Measurements from ENCODE around the gene TNFSF4.

Gene TNFSF4

DNA sequence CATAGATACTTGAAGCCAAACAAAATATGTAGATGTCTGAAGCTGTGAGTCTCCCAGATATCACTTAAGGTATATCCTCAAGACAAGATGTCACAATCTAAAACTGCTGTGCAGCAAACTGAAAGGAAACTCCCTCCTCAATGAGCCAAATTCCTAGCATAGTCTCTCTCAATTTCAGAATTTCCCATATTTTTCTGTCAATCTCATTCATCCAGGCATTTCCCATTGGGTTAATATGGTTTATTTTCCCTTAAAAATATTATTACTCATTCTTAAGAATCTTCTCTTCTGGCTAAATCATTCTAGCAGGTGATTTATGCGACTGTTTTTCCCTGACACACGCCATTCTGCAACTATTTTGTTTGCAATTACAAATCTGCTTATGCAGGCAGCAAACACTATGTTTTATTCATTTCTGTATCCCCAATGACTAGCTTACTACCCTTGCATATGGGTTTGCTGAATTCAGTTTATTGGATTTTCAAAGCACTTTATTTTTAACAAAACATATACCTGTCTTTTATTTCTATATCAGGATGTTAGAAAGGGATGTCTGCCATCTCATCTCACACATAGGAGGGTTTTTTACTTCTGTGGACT lies 69.9 kb downstream of the TNFSF4 start:
- Histone ChIP-seq H3K27ac (no peak overlapping the region), H3K4me3 (ENCODE audit: low read depth in 1 of 2, low read length in 1 of 2) (no peak overlapping the region), H3K27me3 (no peaks in the 10 kb centered on the region), H3K4me1 (ENCODE audit: control insufficient read depth in 1 of 2, insufficient read depth in 1 of 2, low read depth in 1 of 2, low read length in 1 of 2) (no peaks in the 10 kb centered on the region), H3K36me3 (no peaks in the 10 kb centered on the region), H3K9me3 (no peaks in the 10 kb centered on the region)
- TF ChIP-seq, protein P1, sequence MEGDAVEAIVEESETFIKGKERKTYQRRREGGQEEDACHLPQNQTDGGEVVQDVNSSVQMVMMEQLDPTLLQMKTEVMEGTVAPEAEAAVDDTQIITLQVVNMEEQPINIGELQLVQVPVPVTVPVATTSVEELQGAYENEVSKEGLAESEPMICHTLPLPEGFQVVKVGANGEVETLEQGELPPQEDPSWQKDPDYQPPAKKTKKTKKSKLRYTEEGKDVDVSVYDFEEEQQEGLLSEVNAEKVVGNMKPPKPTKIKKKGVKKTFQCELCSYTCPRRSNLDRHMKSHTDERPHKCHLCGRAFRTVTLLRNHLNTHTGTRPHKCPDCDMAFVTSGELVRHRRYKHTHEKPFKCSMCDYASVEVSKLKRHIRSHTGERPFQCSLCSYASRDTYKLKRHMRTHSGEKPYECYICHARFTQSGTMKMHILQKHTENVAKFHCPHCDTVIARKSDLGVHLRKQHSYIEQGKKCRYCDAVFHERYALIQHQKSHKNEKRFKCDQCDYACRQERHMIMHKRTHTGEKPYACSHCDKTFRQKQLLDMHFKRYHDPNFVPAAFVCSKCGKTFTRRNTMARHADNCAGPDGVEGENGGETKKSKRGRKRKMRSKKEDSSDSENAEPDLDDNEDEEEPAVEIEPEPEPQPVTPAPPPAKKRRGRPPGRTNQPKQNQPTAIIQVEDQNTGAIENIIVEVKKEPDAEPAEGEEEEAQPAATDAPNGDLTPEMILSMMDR (IDR thresholded peaks at IDR 0.05): no peak

DNA sequence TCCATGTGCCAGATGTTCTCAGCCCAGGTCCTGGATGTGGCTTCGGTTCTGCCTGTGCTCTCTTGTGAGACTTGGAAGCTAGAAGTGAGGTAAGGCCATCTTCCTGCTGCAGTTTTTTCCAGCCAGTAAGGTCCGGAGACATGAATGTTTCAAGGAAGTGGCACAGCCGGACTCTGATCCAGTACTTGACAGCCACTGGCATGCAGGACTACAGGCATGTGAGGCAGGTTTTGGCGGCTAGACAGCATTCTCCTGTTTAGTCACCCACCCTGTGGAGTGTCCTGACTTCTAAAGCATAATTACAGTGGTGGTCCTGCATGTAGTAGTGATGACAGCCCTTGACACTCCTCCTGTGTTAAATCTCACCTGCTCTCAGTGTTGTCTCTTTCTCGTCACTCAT lies 72.3 kb downstream of the TNFSF4 start:
- Histone ChIP-seq H3K4me3 (ENCODE audit: low read depth in 1 of 2, low read length in 1 of 2) (no peak overlapping the region), H3K27me3 (no peaks in the 10 kb centered on the region), H3K27ac (no peak overlapping the region), H3K4me1 (ENCODE audit: control insufficient read depth in 1 of 2, insufficient read depth in 1 of 2, low read depth in 1 of 2, low read length in 1 of 2) (no peaks in the 10 kb centered on the region), H3K9me3 (no peaks in the 10 kb centered on the region), H3K36me3 (no peaks in the 10 kb centered on the region)
- TF ChIP-seq, protein P1 (IDR thresholded peaks at IDR 0.05): no peak

DNA sequence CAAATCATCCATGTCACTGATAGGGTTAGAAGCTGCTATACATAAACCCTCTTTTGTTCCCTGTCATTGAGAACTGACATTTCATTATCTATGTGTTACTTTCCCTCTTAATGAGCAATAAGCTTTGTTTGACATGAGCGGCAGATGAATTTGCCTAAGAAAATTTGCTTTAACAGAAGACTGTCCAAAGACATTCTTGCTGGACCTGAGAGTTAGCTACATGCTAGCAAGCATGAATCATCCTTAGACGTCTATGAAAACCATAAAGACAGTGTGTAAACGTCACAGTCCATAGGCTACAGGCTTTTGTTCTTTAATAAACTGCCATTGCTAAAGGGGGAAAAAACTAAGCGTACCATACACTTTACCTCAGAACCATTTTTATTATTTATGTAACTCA lies 73.1 kb downstream of the TNFSF4 start:
- no peaks in the 10 kb centered on the region for H3K36me3 ChIP-seq
- H3K4me3 ChIP-seq (ENCODE audit: low read depth in 1 of 2, low read length in 1 of 2): no peak overlapping the region
- no peaks in the 10 kb centered on the region for H3K9me3 ChIP-seq
- TF ChIP-seq, protein P1 (IDR thresholded peaks at IDR 0.05): no peak
- H3K4me1 ChIP-seq (ENCODE audit: control insufficient read depth in 1 of 2, insufficient read depth in 1 of 2, low read depth in 1 of 2, low read length in 1 of 2): no peaks in the 10 kb centered on the region
- no peak overlapping the region for H3K27ac ChIP-seq
- H3K27me3 ChIP-seq: no peaks in the 10 kb centered on the region

Data from neutrophil (primary cell).